Stimulated activated CD4-positive, alpha-beta T cell treated with anti-CD3 and anti-CD28 coated beads, Interleukin-4, amount 100 ng/mL, for 48 hours (primary cell): ENCODE results near the gene DMRT3.
"Not testable (repeated sequence)": the region's sequence is repeated elsewhere in the genome, so short reads cannot be mapped to it uniquely, and the experiment has no call there.

Experiments
- DNase-seq, 2 donors: peaks; one replicate each; pipeline ENCODE4 v3.0.0-alpha.2; 2020; ENCODE audit warnings: low read depth in 2 of 2

The DMRT3 gene

GRCh38 chr9:998299-999110 is 22.1 kb downstream of the DMRT3 start:
- DNase-seq: not testable (repeated sequence)

- DNase-seq: no peak
These were observed 25.4 kb downstream of the DMRT3 start for GRCh38 chr9:1001838-1002237.

GRCh38 chr9:1002678-1003077 is 26.2 kb downstream of the DMRT3 start:
- no peak for DNase-seq

DNA sequence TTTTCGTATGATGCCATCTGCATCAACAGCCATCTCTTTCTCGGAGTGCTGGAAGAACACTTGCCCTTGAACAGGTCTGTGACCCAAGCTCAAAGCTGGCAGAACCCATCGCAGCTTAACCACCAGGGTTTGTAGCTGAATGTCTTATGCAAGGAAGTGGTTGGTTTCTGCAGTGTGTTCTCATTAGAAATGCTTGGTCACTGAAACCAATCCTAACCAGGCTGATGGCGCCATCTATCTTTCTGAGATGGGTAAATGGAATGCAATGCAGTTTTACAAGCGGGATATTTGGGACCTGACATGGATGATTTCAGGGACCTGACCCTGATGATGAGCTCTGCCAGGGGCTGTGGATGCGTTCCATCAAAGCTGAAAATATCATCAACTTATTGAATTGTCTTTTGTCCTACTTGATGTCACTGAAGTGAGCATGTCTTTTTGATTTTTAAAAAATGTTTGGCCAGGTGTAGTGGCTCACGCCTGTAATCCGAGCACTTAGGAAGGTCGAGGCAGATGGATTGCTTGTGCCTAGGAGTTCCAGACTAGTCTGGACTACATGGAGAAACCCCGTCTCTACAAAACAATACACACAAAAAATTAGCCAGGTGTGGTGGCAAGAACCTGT is 28.7 kb downstream of the DMRT3 start:
- DNase-seq: no peak

- no peak for DNase-seq
These were observed 30.9 kb downstream of the DMRT3 start for GRCh38 chr9:1007312-1007711.

DNA sequence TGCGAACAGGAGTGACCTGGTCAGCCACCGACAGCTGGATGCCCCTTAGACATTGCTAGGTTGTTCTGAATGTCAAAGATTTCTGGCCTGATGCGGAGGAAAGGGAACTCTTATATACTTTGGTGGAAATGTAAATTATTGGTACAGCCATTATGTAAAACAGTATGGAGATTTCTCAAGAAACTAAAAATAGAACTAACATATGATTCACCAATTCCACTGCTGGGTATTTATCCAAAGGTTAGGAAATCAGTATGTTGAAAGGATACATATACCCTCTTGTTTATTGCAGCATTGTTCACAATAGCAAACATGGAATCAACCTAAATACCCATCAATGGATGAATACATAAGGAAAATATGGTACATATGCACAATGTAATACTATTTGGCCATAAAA is 31.8 kb downstream of the DMRT3 start:
- DNase-seq: no peak

DNA sequence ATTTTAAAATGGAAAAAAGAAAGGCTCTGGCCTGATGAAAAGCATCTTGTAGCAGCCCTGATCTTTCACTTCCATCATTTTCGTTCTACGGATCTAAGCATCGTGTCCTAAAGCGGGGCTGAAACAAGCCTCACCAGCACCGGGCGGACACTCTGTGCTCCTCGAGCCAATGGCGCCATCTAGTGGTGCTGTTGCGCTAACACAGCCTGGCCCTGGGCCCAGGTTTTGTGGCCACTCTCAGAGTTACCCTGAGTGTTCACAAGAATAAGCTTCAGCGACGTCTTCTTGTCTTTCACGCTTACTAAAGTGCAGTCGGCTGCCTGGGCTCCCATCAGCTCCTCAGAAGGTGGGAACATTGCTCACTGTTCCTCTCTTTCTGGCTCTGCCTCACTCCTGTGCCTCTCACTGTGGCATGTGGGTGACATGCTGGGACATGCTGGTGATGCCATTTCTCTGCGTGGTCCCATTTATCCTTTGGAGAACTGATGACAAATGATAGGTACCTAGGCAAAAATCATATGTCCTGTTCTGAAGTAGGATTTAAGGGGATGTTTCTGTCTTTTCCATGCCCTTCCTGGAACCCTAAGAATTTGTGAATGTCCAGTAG is 32.7 kb downstream of the DMRT3 start:
- peak; percentile 64 to 77 for DNase-seq

DNA sequence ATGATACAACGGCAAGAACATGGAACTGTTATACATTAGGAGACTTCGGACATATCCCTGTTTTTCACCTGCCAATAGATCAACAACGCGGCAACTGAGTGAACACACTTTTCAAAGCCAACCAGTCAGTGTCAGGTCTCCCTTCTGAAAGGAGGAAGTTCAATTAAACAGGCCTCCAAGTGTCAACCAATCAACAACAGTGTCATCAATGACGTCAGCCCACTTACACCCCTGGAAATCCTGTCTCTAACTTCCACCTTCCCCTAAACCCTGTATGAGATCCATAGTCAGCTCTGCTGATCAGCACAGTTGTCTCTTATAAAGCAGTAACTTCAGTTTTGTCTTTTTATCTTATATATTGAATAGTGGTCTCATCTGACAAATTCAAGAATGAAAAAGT is 36.6 kb downstream of the DMRT3 start:
- no peak for DNase-seq

DNA sequence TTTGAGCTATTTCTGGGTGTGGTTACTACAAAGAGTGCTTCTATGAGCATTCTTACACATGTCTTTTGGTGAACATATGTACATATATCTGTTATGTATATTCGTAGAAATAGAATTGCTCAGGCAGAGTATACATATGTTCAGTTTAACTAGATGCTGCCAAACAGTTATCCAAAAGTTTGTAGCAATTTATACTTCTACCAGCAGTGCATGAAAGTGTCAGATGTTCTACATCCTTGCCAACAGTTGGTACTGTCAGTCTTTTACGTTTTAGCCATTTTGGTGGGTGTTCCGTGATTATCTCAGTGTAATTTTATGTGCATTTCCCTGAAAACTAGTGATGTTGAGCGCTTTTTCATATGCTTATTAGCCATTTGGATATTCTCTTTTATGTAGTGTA is 37.8 kb downstream of the DMRT3 start:
- no peak for DNase-seq

GRCh38 chr9:1014640-1015039 is 38.2 kb downstream of the DMRT3 start:
- no peak for DNase-seq

DNA sequence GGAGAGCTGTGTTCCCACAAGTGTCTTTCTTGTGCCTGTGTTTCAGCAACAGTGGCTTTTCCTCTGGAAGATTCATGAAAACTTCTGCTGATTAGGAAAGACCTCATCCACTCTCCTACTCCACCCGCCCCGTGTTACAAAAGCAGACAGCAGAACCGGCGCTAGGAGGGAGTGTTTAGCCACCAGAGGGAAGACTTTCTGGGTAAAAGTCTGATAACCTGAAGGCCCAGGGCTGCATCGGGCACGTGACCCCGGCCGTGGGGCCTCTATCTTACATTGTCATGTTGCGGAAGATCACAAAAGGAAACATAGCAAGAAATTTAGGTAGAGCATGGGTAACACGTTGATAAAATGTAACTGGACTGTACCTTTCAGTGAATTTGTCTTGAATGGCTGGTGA is 41.7 kb downstream of the DMRT3 start:
- DNase-seq: no peak

DNA sequence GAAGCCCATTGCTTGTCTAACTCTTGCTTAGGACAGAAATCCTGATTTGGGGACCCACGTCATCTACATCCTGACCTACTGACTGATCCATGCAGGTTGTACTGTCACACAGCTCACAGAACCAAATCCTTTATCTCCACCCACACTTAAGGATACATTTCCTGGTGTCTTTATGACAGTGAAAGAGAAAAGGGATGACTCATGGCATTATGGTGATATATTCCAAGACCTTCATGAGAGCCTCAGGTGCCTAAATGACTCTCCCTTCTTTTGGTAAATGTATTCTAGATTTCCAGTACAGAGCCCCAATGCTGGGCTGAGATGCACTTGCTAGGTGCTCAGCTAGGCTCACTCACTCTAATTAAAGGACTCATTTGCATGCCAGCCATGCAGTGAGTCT is 47.7 kb downstream of the DMRT3 start:
- no peak for DNase-seq

- DNase-seq: no peak
These were observed 48.7 kb downstream of the DMRT3 start for GRCh38 chr9:1025131-1025530.

GRCh38 chr9:1026219-1026618 is 49.8 kb downstream of the DMRT3 start:
- no peak for DNase-seq

- DNase-seq: no peak
These were observed 52.2 kb downstream of the DMRT3 start for GRCh38 chr9:1028501-1029190.

DNA sequence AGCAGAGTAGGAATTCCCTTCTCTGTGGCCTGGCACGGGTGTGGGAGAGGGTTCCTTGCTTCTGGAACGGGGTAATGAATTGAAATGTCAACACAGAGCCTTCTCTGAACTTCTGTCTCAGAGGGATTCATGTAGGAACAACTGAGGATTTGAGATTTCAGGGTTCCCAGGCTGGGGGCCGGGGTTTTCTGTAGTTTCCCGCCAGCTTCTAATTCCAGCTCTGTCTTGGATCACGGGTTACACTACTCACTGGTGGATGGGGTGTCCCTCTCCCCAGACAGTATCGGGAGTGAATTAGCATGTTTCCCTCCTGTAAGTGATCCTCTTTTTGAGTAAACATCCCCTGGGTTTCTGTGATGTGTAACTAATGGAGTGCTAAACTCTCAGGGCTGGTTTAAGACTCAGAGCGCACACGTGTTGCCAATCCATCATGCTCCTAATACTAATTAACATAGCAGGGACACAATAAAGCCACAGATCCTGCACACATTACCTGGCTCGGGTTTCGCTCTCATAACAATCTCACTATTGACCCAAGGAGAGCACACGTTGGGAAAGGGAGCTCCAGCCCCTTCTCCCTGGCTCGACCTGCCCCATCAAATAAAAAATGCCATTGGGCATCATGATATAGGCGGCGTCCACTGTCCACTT is 55.6 kb downstream of the DMRT3 start:
- no peak for DNase-seq

DNA sequence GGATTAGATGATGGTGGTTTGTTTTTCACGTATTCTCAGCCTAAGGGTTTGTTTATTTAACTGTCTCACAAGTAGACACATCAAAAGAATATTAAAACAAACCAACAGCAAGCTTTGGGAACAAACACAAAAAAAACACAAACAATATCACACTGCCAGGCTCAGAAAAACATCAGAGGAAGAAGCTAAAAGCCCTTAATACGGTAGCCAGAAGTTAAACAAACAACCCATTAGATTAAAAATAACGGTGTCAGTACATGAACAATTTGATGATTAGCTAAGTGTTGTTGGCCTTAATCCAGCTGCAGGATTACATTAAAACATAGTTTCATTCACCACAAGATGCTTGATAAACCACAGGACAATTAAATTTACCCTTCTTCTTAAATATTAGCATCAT is 57.8 kb downstream of the DMRT3 start:
- DNase-seq: no peak

DNA sequence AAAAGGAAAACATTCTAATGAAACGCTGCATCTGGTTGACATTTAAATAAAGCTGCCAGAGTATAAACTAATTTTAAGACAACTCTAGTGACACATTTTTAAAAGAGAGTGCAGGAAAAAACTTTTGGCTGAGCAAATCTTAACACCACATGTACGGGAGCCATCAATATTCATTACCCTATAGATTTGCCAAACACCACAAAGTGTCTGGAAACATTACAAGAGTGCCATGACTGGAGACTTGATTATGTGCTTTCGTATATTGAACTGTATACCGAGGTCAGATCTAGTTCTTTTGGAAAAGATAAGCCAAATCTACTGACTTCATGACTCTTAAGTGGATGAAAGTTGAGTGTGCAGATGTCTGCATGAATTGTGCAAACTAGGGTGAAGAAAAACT is 63.1 kb downstream of the DMRT3 start:
- no peak for DNase-seq
